ENCODE data around the gene USP48. TPM values are rescaled to one million over a fixed set of nuclear protein-coding genes. Genes with fewer than 3 reads are reported as not detected.

USP48 gene
- total and polyA plus RNA-seq, 2 of the 8 experiments (the other 6 are each of a cell fraction or from before 2014, with no cell fraction given) = 12.8 to 83.5 TPM

DNA sequence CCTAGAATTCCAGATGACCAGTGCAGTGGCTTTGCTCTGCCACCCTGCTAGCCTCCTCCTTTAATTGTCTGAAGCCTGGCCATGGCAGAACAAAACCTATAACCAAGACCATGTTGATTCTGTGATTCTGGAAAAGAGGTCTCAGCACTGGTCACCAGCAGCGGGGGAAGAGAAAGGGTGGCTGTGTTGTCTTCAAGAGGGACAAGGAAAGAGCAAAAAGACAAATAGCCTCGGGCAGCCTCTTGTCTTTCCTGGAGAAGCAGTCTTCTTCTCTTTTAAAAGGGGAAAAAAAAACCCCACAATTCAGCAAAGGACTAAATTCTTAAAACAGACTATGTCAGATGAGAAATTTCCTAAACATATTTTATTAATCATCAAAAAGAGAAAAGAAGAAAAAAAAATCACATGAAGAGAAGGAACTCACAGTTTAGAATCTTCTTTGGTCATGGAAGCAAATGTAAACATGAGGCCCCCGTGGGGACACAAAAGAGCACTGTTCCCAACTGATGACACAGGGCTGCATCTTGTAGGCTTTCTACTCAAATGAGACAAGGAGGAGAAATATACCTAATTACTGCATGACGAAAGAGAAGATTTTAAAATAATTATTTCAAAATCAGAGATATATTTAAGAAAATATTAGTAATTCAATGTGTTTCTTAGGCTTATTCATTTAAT, 77.5 kb downstream of the USP48 start (continued):
- TF ChIP-seq, protein P1, sequence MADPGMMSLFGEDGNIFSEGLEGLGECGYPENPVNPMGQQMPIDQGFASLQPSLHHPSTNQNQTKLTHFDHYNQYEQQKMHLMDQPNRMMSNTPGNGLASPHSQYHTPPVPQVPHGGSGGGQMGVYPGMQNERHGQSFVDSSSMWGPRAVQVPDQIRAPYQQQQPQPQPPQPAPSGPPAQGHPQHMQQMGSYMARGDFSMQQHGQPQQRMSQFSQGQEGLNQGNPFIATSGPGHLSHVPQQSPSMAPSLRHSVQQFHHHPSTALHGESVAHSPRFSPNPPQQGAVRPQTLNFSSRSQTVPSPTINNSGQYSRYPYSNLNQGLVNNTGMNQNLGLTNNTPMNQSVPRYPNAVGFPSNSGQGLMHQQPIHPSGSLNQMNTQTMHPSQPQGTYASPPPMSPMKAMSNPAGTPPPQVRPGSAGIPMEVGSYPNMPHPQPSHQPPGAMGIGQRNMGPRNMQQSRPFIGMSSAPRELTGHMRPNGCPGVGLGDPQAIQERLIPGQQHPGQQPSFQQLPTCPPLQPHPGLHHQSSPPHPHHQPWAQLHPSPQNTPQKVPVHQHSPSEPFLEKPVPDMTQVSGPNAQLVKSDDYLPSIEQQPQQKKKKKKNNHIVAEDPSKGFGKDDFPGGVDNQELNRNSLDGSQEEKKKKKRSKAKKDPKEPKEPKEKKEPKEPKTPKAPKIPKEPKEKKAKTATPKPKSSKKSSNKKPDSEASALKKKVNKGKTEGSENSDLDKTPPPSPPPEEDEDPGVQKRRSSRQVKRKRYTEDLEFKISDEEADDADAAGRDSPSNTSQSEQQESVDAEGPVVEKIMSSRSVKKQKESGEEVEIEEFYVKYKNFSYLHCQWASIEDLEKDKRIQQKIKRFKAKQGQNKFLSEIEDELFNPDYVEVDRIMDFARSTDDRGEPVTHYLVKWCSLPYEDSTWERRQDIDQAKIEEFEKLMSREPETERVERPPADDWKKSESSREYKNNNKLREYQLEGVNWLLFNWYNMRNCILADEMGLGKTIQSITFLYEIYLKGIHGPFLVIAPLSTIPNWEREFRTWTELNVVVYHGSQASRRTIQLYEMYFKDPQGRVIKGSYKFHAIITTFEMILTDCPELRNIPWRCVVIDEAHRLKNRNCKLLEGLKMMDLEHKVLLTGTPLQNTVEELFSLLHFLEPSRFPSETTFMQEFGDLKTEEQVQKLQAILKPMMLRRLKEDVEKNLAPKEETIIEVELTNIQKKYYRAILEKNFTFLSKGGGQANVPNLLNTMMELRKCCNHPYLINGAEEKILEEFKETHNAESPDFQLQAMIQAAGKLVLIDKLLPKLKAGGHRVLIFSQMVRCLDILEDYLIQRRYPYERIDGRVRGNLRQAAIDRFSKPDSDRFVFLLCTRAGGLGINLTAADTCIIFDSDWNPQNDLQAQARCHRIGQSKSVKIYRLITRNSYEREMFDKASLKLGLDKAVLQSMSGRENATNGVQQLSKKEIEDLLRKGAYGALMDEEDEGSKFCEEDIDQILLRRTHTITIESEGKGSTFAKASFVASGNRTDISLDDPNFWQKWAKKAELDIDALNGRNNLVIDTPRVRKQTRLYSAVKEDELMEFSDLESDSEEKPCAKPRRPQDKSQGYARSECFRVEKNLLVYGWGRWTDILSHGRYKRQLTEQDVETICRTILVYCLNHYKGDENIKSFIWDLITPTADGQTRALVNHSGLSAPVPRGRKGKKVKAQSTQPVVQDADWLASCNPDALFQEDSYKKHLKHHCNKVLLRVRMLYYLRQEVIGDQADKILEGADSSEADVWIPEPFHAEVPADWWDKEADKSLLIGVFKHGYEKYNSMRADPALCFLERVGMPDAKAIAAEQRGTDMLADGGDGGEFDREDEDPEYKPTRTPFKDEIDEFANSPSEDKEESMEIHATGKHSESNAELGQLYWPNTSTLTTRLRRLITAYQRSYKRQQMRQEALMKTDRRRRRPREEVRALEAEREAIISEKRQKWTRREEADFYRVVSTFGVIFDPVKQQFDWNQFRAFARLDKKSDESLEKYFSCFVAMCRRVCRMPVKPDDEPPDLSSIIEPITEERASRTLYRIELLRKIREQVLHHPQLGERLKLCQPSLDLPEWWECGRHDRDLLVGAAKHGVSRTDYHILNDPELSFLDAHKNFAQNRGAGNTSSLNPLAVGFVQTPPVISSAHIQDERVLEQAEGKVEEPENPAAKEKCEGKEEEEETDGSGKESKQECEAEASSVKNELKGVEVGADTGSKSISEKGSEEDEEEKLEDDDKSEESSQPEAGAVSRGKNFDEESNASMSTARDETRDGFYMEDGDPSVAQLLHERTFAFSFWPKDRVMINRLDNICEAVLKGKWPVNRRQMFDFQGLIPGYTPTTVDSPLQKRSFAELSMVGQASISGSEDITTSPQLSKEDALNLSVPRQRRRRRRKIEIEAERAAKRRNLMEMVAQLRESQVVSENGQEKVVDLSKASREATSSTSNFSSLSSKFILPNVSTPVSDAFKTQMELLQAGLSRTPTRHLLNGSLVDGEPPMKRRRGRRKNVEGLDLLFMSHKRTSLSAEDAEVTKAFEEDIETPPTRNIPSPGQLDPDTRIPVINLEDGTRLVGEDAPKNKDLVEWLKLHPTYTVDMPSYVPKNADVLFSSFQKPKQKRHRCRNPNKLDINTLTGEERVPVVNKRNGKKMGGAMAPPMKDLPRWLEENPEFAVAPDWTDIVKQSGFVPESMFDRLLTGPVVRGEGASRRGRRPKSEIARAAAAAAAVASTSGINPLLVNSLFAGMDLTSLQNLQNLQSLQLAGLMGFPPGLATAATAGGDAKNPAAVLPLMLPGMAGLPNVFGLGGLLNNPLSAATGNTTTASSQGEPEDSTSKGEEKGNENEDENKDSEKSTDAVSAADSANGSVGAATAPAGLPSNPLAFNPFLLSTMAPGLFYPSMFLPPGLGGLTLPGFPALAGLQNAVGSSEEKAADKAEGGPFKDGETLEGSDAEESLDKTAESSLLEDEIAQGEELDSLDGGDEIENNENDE (IDR thresholded peaks at IDR 0.05; ENCODE audit: insufficient replicate concordance, low read length) = no peak
- TF ChIP-seq, protein P2, sequence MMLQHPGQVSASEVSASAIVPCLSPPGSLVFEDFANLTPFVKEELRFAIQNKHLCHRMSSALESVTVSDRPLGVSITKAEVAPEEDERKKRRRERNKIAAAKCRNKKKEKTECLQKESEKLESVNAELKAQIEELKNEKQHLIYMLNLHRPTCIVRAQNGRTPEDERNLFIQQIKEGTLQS (IDR thresholded peaks at IDR 0.05; ENCODE audit: insufficient read depth, low read depth, low read length) = no peak
- TF ChIP-seq, protein P3, sequence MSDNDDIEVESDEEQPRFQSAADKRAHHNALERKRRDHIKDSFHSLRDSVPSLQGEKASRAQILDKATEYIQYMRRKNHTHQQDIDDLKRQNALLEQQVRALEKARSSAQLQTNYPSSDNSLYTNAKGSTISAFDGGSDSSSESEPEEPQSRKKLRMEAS (IDR thresholded peaks at IDR 0.05) = no peak
- no peak for TF ChIP-seq SUZ12 (IDR thresholded peaks at IDR 0.05; ENCODE audit: low read length)
- TF ChIP-seq CHD2 (IDR thresholded peaks at IDR 0.05; ENCODE audit: low read length) = no peak
- no peak for TF ChIP-seq RNF2 (IDR thresholded peaks at IDR 0.05; ENCODE audit: borderline replicate concordance, low read depth, low read length, missing control alignments, poor library complexity, severe bottlenecking)
- TF ChIP-seq ASH2L (IDR thresholded peaks at IDR 0.05; ENCODE audit: low read length) = no peak
- TF ChIP-seq POLR2A (IDR thresholded peaks at IDR 0.05; ENCODE audit: control extremely low read depth in 1 of 2, low read depth in 2 of 2, low read length in 2 of 2) = no peak
- no peak for TF ChIP-seq TEAD4 (IDR thresholded peaks at IDR 0.05; ENCODE audit: low read depth, low read length)
